Right atrium auricular region (tissue), 2 donors: ENCODE measurements around the gene UBAC1. TPM values are rescaled to one million over a fixed set of nuclear protein-coding genes. Genes with fewer than 3 reads are reported as not detected.
A peak's percentile ranks its signal among the peaks of the same experiment; 100 is the strongest.
"Not testable (repeated sequence)": the region's sequence is repeated elsewhere in the genome, so short reads cannot be mapped to it uniquely, and the experiment has no call there.

Source experiments
- DNase-seq: peaks from one replicate; pipeline ENCODE4 v3.0.0-alpha.2; 2019; ENCODE audit warnings: low spot score
- H3K27ac ChIP-seq, 2 donors: fragments of 200-600 bp; sonication (generic); 1 replicate in 1 of 2; 2 replicates in 1 of 2; pipeline ENCODE4 v1.5.1; 2016 to 2019
- H3K27me3 ChIP-seq, 2 donors: fragments of 200-600 bp; sonication (generic); one replicate each; pipeline versions ENCODE4 v1.5.1 to v1.6.0; 2017 to 2019
- H3K36me3 ChIP-seq: fragments of 200-600 bp; sonication (generic); one replicate; pipeline ENCODE4 v1.5.1; 2016
- H3K4me1 ChIP-seq, 2 donors: fragments of 200-600 bp; sonication (generic); one replicate each; pipeline versions ENCODE4 v1.5.1 to v1.6.0; 2017 to 2019
- H3K4me3 ChIP-seq, 2 donors: fragments of 200-600 bp; sonication (generic); 1 replicate in 1 of 2; 2 replicates in 1 of 2; pipeline ENCODE4 v1.5.1; 2017 to 2019; ENCODE audit warnings: mild to moderate bottlenecking in 1 of 2, moderate library complexity in 1 of 2
- H3K9me3 ChIP-seq, 2 donors: fragments of 200-600 bp; sonication (generic); one replicate each; pipeline ENCODE4 v1.5.1; 2019
- total RNA-seq, 2 donors: library from RNA; depleted of rRNA; stranded (reverse); fragments of >200 nt; gene quantifications; one replicate each; pipeline ENCODE4 v1.1.0, GENCODE V29; 2016
- TF ChIP-seq, protein P1 (sequence below), 2 donors: fragments of 200-600 bp; sonication (generic); IDR thresholded peaks; one replicate each; pipeline ENCODE4 v1.5.1; 2019; ENCODE audit warnings: antibody characterized with exemption in 2 of 2

UBAC1 gene
- total RNA-seq, 2 donors from 2014 or later = 58.6 to 76.9 TPM

DNA sequence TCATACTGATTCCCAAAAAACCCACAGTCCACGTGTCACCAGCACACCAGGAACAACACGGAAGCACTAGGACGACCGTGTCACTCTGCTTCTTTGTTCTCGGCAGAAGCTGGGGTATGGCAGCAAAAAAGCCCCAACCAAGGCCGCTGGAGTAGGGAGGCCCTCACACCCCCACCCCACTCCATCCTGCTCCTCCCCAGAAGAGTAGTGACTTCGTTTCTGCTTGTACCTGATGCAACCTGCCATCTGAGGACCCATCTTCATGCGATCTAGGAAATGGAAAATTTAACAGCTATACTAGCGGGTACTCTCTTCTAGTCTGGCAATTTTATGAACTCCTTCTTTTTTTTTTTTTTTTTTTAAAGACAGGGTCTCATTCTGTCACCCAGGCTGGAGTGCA lies 3.7 kb downstream of the UBAC1 start:
- DNase-seq = no peak
- H3K36me3 ChIP-seq = peaks cover 23% of the 10 kb centered on the region
- H3K4me1 ChIP-seq = peaks cover 0 to 56% of the 10 kb centered on the region in 2 donors
- peak overlapping the region in 1 of 2 donors; percentile 48 for H3K27ac ChIP-seq
- H3K9me3 ChIP-seq = no peaks in the 10 kb centered on the region
- no peak overlapping the region for H3K4me3 ChIP-seq
- TF ChIP-seq, protein P1, sequence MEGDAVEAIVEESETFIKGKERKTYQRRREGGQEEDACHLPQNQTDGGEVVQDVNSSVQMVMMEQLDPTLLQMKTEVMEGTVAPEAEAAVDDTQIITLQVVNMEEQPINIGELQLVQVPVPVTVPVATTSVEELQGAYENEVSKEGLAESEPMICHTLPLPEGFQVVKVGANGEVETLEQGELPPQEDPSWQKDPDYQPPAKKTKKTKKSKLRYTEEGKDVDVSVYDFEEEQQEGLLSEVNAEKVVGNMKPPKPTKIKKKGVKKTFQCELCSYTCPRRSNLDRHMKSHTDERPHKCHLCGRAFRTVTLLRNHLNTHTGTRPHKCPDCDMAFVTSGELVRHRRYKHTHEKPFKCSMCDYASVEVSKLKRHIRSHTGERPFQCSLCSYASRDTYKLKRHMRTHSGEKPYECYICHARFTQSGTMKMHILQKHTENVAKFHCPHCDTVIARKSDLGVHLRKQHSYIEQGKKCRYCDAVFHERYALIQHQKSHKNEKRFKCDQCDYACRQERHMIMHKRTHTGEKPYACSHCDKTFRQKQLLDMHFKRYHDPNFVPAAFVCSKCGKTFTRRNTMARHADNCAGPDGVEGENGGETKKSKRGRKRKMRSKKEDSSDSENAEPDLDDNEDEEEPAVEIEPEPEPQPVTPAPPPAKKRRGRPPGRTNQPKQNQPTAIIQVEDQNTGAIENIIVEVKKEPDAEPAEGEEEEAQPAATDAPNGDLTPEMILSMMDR (IDR thresholded peaks at IDR 0.05) = no peak
- no peaks in the 10 kb centered on the region for H3K27me3 ChIP-seq

DNA sequence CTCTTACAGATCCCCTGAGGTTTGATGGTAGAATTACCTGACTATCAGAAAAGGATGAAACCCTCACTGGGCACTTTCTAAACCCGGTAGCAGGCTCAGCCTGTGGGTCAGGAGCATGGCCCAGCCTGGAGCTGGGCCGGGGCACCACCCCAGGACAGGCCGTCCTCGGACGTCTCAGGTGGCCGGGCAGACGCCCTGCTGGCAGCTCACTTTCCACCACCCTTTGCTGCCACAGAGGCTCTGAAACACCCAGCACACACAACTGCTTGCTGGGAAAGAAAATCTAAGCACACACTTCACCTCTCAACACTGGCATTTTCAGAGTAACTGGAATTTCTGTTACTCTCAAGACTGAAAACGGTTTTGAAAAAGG lies 4.4 kb downstream of the UBAC1 start:
- H3K4me3 ChIP-seq = no peak overlapping the region
- TF ChIP-seq, protein P1 (IDR thresholded peaks at IDR 0.05) = no peak
- no peaks in the 10 kb centered on the region for H3K27me3 ChIP-seq
- H3K9me3 ChIP-seq = no peaks in the 10 kb centered on the region
- peaks cover 0 to 54% of the 10 kb centered on the region in 2 donors for H3K4me1 ChIP-seq
- H3K36me3 ChIP-seq = peaks cover 30% of the 10 kb centered on the region
- H3K27ac ChIP-seq = peak overlapping the region in 1 of 2 donors; percentile 48
- DNase-seq = no peak

DNA sequence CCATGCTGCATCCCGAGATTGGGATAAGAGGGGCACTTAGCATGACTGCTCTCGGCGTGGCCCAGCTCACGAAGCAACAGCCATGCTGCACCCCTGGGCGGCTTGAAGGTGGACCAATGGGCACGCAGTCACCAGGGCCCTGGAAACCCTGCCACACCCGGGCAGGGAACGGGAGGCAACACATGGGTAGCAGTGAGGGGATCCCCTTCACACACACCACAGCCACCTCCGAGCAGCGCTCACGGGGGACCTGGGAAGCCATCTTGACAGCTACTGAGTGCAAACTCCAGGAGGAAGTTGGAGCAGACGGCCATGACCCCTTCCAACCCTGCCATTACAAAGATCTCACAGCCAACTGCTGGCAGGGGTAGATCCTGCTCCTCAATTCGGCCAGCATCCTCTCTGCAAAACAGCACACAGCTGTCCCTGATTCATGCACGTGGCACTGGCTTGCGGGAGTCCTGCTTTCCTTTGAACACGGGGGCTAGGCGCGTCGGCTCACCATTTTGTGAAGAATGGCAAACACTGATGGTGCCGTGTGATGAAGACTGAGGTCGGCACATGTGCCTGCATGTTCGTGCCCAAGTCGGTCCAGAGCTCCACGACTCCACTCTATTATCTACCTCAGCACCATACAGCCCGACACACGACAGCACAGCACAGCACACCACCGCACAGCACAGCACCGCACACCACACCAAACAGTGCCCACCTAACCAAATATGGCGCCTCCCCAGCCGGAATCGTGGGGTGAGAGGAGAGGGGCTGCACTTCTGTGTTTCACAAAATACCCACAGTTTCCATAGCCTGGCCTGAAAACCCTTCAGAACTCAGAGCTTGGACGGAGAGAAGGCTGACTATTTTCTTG lies 5.0 kb downstream of the UBAC1 start:
- DNase-seq = no peak
- no peak overlapping the region for H3K4me3 ChIP-seq
- H3K4me1 ChIP-seq = peaks cover 0 to 50% of the 10 kb centered on the region in 2 donors
- no peak overlapping the region for H3K27ac ChIP-seq
- no peaks in the 10 kb centered on the region for H3K27me3 ChIP-seq
- TF ChIP-seq, protein P1 (IDR thresholded peaks at IDR 0.05) = no peak
- H3K36me3 ChIP-seq = peaks cover 35% of the 10 kb centered on the region
- no peaks in the 10 kb centered on the region for H3K9me3 ChIP-seq

DNA sequence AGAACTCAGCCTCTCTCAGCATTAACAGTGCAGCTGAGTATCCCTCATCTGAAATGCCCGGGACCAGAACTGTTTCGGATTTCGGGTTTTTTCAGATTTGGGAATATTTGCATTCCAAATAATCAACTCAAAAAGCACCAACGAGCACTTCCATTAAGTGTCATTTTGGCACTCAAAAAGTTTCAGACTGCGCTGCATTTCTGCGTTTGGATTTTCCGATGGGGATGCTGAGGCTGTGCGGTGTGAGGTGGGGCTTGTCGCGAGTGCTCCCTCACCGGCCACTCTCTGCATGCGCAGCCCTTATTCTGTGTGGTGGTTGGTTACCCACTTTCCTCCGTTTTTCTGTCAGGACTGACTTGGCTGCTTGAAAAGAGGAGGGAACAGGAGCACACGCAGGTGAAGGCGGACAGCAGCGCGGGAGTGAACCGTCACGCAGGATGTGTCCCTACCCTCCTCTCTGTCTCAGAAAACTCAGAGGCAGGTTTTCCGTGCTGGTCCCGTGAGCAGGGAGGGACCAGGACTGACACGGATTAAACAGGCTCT lies 8.4 kb downstream of the UBAC1 start:
- H3K27ac ChIP-seq = no peak overlapping the region
- H3K36me3 ChIP-seq = peaks cover 50% of the 10 kb centered on the region

DNA sequence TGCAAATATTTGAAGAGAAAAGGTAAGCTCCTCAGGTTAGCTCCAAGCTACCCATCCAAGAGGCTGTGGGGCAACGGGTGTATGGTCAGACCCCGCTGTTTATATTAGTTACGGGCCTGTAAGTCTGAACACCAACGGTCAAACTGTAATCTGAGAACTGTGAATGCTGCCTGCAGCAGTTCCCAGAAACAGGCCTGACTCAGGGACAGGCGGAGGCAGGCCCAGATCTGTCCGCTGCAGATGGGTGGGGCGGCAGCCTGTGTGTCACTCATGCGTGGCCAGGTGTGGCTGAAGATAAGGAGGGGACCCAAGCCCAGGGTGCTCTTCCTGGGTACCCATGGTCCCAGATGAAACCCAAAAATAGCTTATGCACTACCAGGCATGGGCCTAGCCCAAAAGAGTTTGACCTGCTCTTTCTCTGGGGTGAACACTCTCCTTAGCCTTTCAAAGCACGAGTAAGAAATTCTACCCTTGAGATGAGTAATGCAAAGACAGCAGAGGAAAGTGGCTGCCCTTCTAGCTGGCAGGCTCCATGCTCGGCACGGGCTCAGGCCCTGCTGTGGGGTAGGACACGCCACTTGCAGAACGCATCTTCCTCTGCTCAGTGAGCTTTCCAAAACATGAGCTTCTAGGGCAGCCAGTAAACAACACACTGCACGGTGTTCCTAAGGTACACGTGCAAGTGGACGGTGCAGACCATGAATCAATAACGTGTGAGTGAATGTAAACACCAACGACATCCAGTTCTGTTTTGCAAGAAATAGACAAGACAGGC lies 9.1 kb downstream of the UBAC1 start:
- H3K9me3 ChIP-seq = no peaks in the 10 kb centered on the region
- no peaks in the 10 kb centered on the region for H3K27me3 ChIP-seq
- H3K27ac ChIP-seq = no peak overlapping the region
- DNase-seq = no peak
- H3K4me3 ChIP-seq = no peak overlapping the region
- TF ChIP-seq, protein P1 (IDR thresholded peaks at IDR 0.05) = no peak
- peaks cover 57% of the 10 kb centered on the region for H3K36me3 ChIP-seq
- peaks cover 0 to 16% of the 10 kb centered on the region in 2 donors for H3K4me1 ChIP-seq

More for the DNA sequence above, 8.4 kb downstream of the UBAC1 start:
- Histone ChIP-seq H3K4me3 (no peak overlapping the region), H3K27me3 (no peaks in the 10 kb centered on the region), H3K4me1 (peaks cover 0 to 23% of the 10 kb centered on the region in 2 donors), H3K9me3 (no peaks in the 10 kb centered on the region)
- no peak for DNase-seq
- TF ChIP-seq, protein P1 (IDR thresholded peaks at IDR 0.05) = no peak

DNA sequence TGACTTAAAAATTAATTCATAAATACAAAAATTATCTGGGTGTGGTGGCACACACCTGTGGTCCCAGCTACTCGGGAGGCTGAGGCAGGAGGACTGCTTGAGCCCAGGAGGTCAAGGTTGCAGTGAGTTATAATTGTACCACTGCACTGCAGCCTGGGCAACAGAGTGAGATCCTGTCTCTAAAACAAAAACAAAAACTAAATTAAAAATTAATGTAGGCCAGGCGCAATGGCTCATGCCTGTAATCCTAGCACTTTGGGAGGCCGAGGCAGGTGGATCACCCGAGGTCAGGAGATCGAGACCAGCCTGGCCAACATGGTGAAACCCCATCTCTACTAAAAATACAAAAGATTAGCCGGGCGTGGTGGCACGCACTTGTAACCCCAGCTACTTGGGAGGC lies 9.9 kb downstream of the UBAC1 start:
- H3K27me3 ChIP-seq, H3K27ac ChIP-seq, H3K9me3 ChIP-seq, H3K4me3 ChIP-seq, DNase-seq: not testable (repeated sequence)
- Histone ChIP-seq H3K4me1 (peaks cover 0 to 10% of the 10 kb centered on the region in 2 donors), H3K36me3 (peaks cover 64% of the 10 kb centered on the region)

DNA sequence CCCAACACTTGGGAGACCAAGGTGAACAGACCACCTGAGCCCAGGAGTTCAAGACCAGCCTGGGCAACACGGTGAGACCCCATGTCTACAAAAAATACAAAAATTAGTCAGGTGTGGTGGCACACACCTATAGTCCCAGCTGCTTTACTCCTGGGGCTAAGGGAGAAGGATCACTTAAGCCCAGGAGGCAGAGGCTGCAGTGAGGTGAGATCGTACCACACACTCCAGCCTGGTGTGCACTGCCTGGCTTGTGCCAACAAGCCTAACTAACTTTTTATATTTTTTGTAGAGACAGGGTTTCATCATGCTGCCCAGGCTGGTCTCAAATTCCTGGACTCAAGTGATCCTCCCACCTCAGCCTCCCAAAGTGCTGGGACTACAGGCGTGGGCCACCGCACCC lies 10.3 kb downstream of the UBAC1 start:
- not testable (repeated sequence) for DNase-seq, H3K27me3 ChIP-seq, H3K27ac ChIP-seq, H3K4me1 ChIP-seq, H3K9me3 ChIP-seq, H3K4me3 ChIP-seq
- H3K36me3 ChIP-seq = peaks cover 69% of the 10 kb centered on the region
